CD4-positive, alpha-beta T cell treated with Interleukin-15 for 4 hours (primary cell): ENCODE results near the gene FOXJ3.

Experiments
- DNase-seq: peaks from one replicate; pipeline ENCODE4 v3.0.0-alpha.2; 2020; ENCODE audit warnings: low spot score

Gene FOXJ3

GRCh38 chr1:42167611-42168390 is 167.2 kb downstream of the FOXJ3 start:
- no peak for DNase-seq

GRCh38 chr1:42165511-42166210 is 169.4 kb downstream of the FOXJ3 start:
- DNase-seq = no peak

GRCh38 chr1:42164551-42165420 is 170.2 kb downstream of the FOXJ3 start, which contains the start of gene GUCA2A:
GUCA2A (minus strand) TSS chr1:42164745; CDS start chr1:42164712, 33 bp downstream.
- no peak for DNase-seq

- no peak for DNase-seq
Observed at GRCh38 chr1:42163536-42164503, 171.2 kb downstream of the FOXJ3 start.

- no peak for DNase-seq
Observed at GRCh38 chr1:42163114-42163513, 171.9 kb downstream of the FOXJ3 start.

GRCh38 chr1:42162181-42162580 is 172.9 kb downstream of the FOXJ3 start:
- DNase-seq = no peak

- no peak for DNase-seq
Observed at GRCh38 chr1:42158189-42158588, 176.8 kb downstream of the FOXJ3 start.

- no peak for DNase-seq
Observed at GRCh38 chr1:42157667-42158066, 177.4 kb downstream of the FOXJ3 start.

- no peak for DNase-seq
Observed at GRCh38 chr1:42155362-42155761, 179.7 kb downstream of the FOXJ3 start.

- no peak for DNase-seq
Observed at GRCh38 chr1:42154685-42155084, 180.3 kb downstream of the FOXJ3 start.

- DNase-seq = no peak
Observed at GRCh38 chr1:42153624-42154023, 181.4 kb downstream of the FOXJ3 start.

GRCh38 chr1:42152907-42153600 is 182.0 kb downstream of the FOXJ3 start, which contains the start of gene GUCA2B:
GUCA2B (plus strand) TSS chr1:42153410; CDS start chr1:42153451, 41 bp downstream.
- DNase-seq = no peak

GRCh38 chr1:42152119-42152518 is 182.9 kb downstream of the FOXJ3 start:
- no peak for DNase-seq

- no peak for DNase-seq
Observed at GRCh38 chr1:42150651-42151050, 184.4 kb downstream of the FOXJ3 start.

- DNase-seq = no peak
Observed at GRCh38 chr1:42148166-42148565, 186.9 kb downstream of the FOXJ3 start.

GRCh38 chr1:42146626-42147320 is 188.3 kb downstream of the FOXJ3 start:
- peak; percentile 60 for DNase-seq

GRCh38 chr1:42145764-42146625 is 189.0 kb downstream of the FOXJ3 start:
- DNase-seq = no peak

GRCh38 chr1:42145389-42145716 is 189.7 kb downstream of the FOXJ3 start:
- no peak for DNase-seq
